ENCODE data around the gene CCDC87.

DNA sequence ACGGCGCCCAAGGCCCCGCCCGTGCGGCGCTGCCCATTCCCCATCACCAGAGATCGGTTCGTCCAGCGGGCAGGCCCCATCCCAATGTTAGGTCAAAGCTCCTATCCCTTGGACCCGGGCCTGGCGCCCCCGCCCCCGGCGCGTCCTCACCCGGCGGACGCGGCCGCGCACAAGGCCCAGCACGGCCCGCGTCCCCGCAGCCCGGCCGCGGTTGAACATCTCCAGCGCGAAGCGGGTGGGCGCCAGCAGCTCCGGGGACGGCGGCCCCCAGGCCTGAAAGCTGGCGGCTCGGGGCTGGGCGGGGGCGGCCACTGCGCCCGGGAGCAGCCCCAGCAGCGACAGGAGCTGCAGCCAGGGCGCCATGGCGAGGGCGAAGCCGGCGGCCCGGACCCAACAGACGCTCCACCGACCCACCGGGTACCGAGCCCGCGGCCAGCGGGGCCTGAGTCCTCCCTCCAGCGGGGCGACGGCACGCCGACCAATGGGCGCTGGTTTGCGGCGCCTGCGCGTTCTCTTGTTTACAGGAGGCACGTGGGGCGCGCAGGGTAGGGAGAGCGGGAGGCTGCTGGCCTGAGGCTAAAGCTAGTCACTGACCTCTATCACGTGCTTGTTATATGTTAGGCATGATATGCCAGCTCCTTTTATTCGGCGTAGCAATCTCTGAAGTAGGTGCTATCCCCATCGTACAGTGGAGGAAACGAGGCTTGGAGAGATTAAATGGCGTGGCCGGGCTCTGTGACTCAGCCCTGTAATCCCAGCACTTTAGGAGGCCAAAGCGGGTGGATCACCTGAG, 24.5 kb downstream of the CCDC87 start, which contains the start of gene CTSF:
- TF ChIP-seq SIN3A (IDR thresholded peaks at IDR 0.05; ENCODE audit: borderline replicate concordance, insufficient read depth, low read depth, low read length) = no peak; the same call in 1 of the 2 replicates
- TF ChIP-seq POLR2AphosphoS5 (IDR thresholded peaks at IDR 0.05; ENCODE audit: low read depth, low read length) = no peak
- TF ChIP-seq, protein P1, sequence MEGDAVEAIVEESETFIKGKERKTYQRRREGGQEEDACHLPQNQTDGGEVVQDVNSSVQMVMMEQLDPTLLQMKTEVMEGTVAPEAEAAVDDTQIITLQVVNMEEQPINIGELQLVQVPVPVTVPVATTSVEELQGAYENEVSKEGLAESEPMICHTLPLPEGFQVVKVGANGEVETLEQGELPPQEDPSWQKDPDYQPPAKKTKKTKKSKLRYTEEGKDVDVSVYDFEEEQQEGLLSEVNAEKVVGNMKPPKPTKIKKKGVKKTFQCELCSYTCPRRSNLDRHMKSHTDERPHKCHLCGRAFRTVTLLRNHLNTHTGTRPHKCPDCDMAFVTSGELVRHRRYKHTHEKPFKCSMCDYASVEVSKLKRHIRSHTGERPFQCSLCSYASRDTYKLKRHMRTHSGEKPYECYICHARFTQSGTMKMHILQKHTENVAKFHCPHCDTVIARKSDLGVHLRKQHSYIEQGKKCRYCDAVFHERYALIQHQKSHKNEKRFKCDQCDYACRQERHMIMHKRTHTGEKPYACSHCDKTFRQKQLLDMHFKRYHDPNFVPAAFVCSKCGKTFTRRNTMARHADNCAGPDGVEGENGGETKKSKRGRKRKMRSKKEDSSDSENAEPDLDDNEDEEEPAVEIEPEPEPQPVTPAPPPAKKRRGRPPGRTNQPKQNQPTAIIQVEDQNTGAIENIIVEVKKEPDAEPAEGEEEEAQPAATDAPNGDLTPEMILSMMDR (IDR thresholded peaks at IDR 0.05) = no peak
- TF ChIP-seq, protein P2, sequence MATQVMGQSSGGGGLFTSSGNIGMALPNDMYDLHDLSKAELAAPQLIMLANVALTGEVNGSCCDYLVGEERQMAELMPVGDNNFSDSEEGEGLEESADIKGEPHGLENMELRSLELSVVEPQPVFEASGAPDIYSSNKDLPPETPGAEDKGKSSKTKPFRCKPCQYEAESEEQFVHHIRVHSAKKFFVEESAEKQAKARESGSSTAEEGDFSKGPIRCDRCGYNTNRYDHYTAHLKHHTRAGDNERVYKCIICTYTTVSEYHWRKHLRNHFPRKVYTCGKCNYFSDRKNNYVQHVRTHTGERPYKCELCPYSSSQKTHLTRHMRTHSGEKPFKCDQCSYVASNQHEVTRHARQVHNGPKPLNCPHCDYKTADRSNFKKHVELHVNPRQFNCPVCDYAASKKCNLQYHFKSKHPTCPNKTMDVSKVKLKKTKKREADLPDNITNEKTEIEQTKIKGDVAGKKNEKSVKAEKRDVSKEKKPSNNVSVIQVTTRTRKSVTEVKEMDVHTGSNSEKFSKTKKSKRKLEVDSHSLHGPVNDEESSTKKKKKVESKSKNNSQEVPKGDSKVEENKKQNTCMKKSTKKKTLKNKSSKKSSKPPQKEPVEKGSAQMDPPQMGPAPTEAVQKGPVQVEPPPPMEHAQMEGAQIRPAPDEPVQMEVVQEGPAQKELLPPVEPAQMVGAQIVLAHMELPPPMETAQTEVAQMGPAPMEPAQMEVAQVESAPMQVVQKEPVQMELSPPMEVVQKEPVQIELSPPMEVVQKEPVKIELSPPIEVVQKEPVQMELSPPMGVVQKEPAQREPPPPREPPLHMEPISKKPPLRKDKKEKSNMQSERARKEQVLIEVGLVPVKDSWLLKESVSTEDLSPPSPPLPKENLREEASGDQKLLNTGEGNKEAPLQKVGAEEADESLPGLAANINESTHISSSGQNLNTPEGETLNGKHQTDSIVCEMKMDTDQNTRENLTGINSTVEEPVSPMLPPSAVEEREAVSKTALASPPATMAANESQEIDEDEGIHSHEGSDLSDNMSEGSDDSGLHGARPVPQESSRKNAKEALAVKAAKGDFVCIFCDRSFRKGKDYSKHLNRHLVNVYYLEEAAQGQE (IDR thresholded peaks at IDR 0.05; ENCODE audit: insufficient read depth in 1 of 2, low read depth in 2 of 2, low read length in 1 of 2) = no peak

Measured in Panc1 (cell line).